Rectal smooth muscle tissue (tissue), 1 donor: ENCODE data around the gene RAB39A.
"Not testable (repeated sequence)": the region's sequence is repeated elsewhere in the genome, so short reads cannot be mapped to it uniquely, and the experiment has no call there.

ENCODE experiments used
- H3K27ac ChIP-seq: one replicate; pipeline ENCODE4 v1.7.0; 2013; ENCODE audit warnings: low read depth, low read length, inconsistent platforms
- H3K27me3 ChIP-seq: one replicate; pipeline ENCODE4 v1.7.0; 2013; ENCODE audit warnings: low read length; ENCODE audit not compliant: control insufficient read depth, insufficient read depth
- H3K36me3 ChIP-seq: one replicate; pipeline ENCODE4 v1.7.0; 2013; ENCODE audit warnings: low read length; ENCODE audit not compliant: control insufficient read depth, insufficient read depth
- H3K4me1 ChIP-seq: one replicate; pipeline ENCODE4 v1.7.0; 2013; ENCODE audit warnings: low read length; ENCODE audit not compliant: control insufficient read depth, insufficient read depth
- H3K4me3 ChIP-seq: one replicate; pipeline ENCODE4 v1.7.0; 2013; ENCODE audit warnings: low read length
- H3K9ac ChIP-seq: one replicate; pipeline ENCODE4 v1.7.0; 2013; ENCODE audit warnings: low read length

Gene RAB39A

GRCh38 chr11:107928767-107929507, 689 bp downstream of the RAB39A start:
- H3K27ac ChIP-seq = no peak overlapping the region
- peak overlapping the region; percentile 52 for H3K4me3 ChIP-seq

GRCh38 chr11:107929611-107930200, 1.5 kb downstream of the RAB39A start:
- Histone ChIP-seq H3K27ac (no peak overlapping the region), H3K9ac (no peak overlapping the region), H3K4me3 (peak overlapping the region; percentile 52), H3K4me1 (no peaks in the 10 kb centered on the region), H3K36me3 (no peaks in the 10 kb centered on the region), H3K27me3 (peaks cover 4% of the 10 kb centered on the region)

More at GRCh38 chr11:107928767-107929507, 689 bp downstream of the RAB39A start:
- H3K4me1 ChIP-seq = no peaks in the 10 kb centered on the region
- no peaks in the 10 kb centered on the region for H3K36me3 ChIP-seq
- peaks cover 4% of the 10 kb centered on the region for H3K27me3 ChIP-seq
- no peak overlapping the region for H3K9ac ChIP-seq

GRCh38 chr11:107931206-107931605, 3.0 kb downstream of the RAB39A start:
- Histone ChIP-seq H3K27me3 (peaks cover 4% of the 10 kb centered on the region), H3K9ac (no peak overlapping the region), H3K4me3 (no peak overlapping the region), H3K4me1 (no peaks in the 10 kb centered on the region), H3K36me3 (no peaks in the 10 kb centered on the region), H3K27ac (no peak overlapping the region)

GRCh38 chr11:107947904-107948303, 19.7 kb downstream of the RAB39A start:
- no peak overlapping the region for H3K4me3 ChIP-seq
- H3K27me3 ChIP-seq = no peaks in the 10 kb centered on the region
- no peaks in the 10 kb centered on the region for H3K4me1 ChIP-seq
- H3K36me3 ChIP-seq = no peaks in the 10 kb centered on the region
- no peak overlapping the region for H3K27ac ChIP-seq
- no peak overlapping the region for H3K9ac ChIP-seq

GRCh38 chr11:107948328-107948727, 20.1 kb downstream of the RAB39A start:
- H3K4me1 ChIP-seq, H3K27ac ChIP-seq, H3K27me3 ChIP-seq, H3K9ac ChIP-seq, H3K36me3 ChIP-seq, H3K4me3 ChIP-seq: not testable (repeated sequence)

GRCh38 chr11:107951155-107951554, 22.9 kb downstream of the RAB39A start:
- H3K4me1 ChIP-seq = no peaks in the 10 kb centered on the region
- no peak overlapping the region for H3K27ac ChIP-seq
- H3K27me3 ChIP-seq = no peaks in the 10 kb centered on the region
- no peaks in the 10 kb centered on the region for H3K36me3 ChIP-seq
- no peak overlapping the region for H3K9ac ChIP-seq
- no peak overlapping the region for H3K4me3 ChIP-seq

GRCh38 chr11:107953446-107953845, 25.2 kb downstream of the RAB39A start:
- no peaks in the 10 kb centered on the region for H3K27me3 ChIP-seq
- H3K27ac ChIP-seq = no peak overlapping the region
- no peaks in the 10 kb centered on the region for H3K4me1 ChIP-seq
- H3K36me3 ChIP-seq = no peaks in the 10 kb centered on the region
- no peak overlapping the region for H3K4me3 ChIP-seq
- H3K9ac ChIP-seq = no peak overlapping the region

- no peaks in the 10 kb centered on the region for H3K4me1 ChIP-seq
- H3K27ac ChIP-seq = no peak overlapping the region
- no peaks in the 10 kb centered on the region for H3K36me3 ChIP-seq
- H3K9ac ChIP-seq = no peak overlapping the region
- H3K4me3 ChIP-seq = no peak overlapping the region
- no peaks in the 10 kb centered on the region for H3K27me3 ChIP-seq
These were observed 28.3 kb downstream of the RAB39A start for GRCh38 chr11:107956543-107956942.

- Histone ChIP-seq H3K9ac (no peak overlapping the region), H3K27me3 (no peaks in the 10 kb centered on the region), H3K27ac (no peak overlapping the region), H3K4me3 (no peak overlapping the region), H3K4me1 (no peaks in the 10 kb centered on the region), H3K36me3 (no peaks in the 10 kb centered on the region)
These were observed 28.9 kb downstream of the RAB39A start for GRCh38 chr11:107957109-107957588.

- H3K4me3 ChIP-seq = no peak overlapping the region
- H3K27ac ChIP-seq = no peak overlapping the region
- H3K36me3 ChIP-seq = no peaks in the 10 kb centered on the region
- H3K4me1 ChIP-seq = no peaks in the 10 kb centered on the region
- no peaks in the 10 kb centered on the region for H3K27me3 ChIP-seq
- H3K9ac ChIP-seq = no peak overlapping the region
These were observed 33.2 kb downstream of the RAB39A start for GRCh38 chr11:107961480-107961879.

- Histone ChIP-seq H3K27ac (no peak overlapping the region), H3K27me3 (no peaks in the 10 kb centered on the region), H3K4me3 (no peak overlapping the region), H3K4me1 (no peaks in the 10 kb centered on the region), H3K36me3 (no peaks in the 10 kb centered on the region), H3K9ac (no peak overlapping the region)
These were observed 33.9 kb downstream of the RAB39A start for GRCh38 chr11:107962181-107962580.

- Histone ChIP-seq H3K4me1 (no peaks in the 10 kb centered on the region), H3K27ac (no peak overlapping the region), H3K9ac (no peak overlapping the region), H3K4me3 (no peak overlapping the region), H3K27me3 (no peaks in the 10 kb centered on the region), H3K36me3 (no peaks in the 10 kb centered on the region)
These were observed 34.8 kb downstream of the RAB39A start for GRCh38 chr11:107963091-107963490.

- no peak overlapping the region for H3K27ac ChIP-seq
- no peaks in the 10 kb centered on the region for H3K36me3 ChIP-seq
- H3K4me3 ChIP-seq = no peak overlapping the region
- H3K9ac ChIP-seq = no peak overlapping the region
- no peaks in the 10 kb centered on the region for H3K4me1 ChIP-seq
- no peaks in the 10 kb centered on the region for H3K27me3 ChIP-seq
These were observed 41.0 kb downstream of the RAB39A start for GRCh38 chr11:107969219-107969618.
